Cardiac fibroblast (primary cell): Measurements from ENCODE around the gene MRC1.

Experiments used
- DNase-seq, 2 donors: peaks; one replicate each; pipeline versions ENCODE4 v3.0.0 to v3.0.0-alpha.2; 2010; ENCODE audit warnings: low read depth in 2 of 2
- H3K4me3 ChIP-seq, 2 donors: replicated peaks in 1 of 2; 1 replicate in 1 of 2; 2 replicates in 1 of 2; pipeline ENCODE4 v1.5.1; 2011; ENCODE audit warnings: low read depth in 2 of 2, low read length in 2 of 2, mild to moderate bottlenecking in 2 of 2, moderate library complexity in 1 of 2
- TF ChIP-seq, protein P1 (sequence below): IDR thresholded peaks from one replicate; pipeline ENCODE4 v1.5.1; 2011; ENCODE audit warnings: low read depth, mild to moderate bottlenecking, low read length, inconsistent platforms

Gene MRC1

DNA sequence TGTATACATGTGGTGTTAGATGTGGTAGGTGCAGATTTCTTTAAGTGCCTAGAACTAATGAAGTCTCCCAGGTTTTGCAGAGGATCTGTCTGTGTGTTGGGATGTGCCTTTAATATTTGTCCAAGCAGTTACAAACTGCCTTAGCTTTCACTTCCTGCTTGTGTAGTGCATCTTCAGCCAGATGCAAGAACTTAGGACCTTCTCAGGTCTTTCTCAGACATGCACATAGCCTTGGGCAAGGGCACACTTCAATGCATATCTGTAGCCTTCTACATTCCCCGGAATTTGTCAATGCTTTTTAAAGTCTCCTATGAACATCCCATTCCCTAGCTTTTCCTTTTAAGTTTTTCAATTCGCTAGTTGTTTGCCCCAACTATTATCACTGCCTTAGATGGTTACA is 95.4 kb downstream of the MRC1 start:
- TF ChIP-seq, protein P1, sequence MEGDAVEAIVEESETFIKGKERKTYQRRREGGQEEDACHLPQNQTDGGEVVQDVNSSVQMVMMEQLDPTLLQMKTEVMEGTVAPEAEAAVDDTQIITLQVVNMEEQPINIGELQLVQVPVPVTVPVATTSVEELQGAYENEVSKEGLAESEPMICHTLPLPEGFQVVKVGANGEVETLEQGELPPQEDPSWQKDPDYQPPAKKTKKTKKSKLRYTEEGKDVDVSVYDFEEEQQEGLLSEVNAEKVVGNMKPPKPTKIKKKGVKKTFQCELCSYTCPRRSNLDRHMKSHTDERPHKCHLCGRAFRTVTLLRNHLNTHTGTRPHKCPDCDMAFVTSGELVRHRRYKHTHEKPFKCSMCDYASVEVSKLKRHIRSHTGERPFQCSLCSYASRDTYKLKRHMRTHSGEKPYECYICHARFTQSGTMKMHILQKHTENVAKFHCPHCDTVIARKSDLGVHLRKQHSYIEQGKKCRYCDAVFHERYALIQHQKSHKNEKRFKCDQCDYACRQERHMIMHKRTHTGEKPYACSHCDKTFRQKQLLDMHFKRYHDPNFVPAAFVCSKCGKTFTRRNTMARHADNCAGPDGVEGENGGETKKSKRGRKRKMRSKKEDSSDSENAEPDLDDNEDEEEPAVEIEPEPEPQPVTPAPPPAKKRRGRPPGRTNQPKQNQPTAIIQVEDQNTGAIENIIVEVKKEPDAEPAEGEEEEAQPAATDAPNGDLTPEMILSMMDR: no peak
- no peak for DNase-seq
- no peak overlapping the region for H3K4me3 ChIP-seq

DNA sequence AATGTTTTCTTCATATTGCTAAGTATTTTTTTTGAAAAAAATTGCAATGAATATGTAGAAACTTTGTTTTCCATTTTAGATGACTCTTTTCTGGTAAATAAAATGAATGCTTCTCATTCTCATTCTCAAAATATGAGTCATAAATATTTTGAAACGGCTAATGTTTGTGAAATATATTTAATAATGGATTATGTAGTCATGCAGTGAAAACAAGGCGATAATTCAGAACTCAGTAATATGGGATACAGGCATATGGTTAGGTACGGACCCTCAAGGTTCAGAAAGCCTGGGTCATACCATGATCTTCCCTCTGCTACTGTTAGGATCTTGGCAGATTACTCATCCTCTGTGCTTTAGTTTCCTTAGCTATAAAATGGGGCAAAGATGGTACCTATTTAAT is 96.3 kb downstream of the MRC1 start:
- H3K4me3 ChIP-seq: no peak overlapping the region
- DNase-seq: peak; percentile 16 to 50
- TF ChIP-seq, protein P1: no peak

DNA sequence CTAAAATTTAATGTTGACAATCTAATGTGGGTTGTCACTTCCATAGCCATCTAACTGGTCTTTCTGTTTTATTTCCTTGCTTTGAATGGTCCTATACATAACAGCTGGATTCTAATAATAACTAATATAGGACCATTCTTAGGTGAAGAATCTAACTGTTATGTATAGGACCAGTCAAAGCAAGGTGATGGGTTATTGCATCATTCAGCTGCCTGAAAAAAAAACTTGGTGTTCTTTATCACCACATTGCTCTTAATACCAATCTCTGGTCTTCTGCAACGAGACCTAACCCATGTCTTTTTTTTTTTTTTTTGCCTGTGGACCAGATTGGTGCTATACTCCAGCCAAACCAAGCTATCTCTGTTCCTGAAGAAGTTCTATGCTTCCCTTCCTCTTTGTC is 96.9 kb downstream of the MRC1 start:
- DNase-seq: no peak
- TF ChIP-seq, protein P1: no peak
- H3K4me3 ChIP-seq: no peak overlapping the region

DNA sequence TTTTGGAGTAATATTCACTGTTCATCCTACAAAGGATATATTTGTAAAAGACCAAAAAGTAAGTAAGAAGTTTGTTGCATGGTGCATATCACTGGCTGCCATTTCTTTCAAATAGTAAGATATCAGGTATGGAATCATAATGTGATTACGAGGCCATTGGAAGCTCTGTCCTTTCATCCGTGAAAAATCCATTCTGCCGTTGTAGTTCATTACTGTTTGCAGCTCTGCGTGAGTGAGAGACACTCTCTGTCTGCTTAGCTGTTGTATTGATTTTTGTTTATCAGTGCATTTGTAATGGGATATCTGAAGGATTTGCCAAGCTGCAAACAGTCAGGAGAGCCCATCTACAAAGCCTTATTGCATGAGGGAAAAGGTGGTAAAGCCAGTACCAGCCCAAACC is 98.5 kb downstream of the MRC1 start:
- DNase-seq: no peak
- TF ChIP-seq, protein P1: no peak
- H3K4me3 ChIP-seq: no peak overlapping the region

DNA sequence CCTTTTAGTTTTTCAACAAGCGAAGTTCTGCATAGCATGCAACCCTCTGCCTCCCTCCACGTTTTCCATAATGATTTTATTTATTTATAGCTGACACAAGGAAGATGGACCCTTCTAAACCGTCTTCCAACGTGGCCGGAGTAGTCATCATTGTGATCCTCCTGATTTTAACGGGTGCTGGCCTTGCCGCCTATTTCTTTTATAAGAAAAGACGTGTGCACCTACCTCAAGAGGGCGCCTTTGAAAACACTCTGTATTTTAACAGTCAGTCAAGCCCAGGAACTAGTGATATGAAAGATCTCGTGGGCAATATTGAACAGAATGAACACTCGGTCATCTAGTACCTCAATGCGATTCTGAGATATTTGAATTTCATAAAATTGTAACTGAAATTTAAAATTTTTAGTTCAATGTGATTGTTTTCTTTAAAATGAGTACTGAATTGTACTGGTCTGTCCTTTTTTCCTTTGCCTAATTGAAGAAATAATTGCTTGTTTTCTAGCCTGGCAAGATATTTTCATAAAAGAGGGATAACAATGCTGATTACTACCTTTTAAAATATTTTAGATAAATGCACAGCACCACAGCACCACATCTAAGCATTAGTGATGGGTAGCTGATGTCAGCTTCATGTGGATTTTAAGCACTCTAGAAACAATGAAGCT is 101.1 kb downstream of the MRC1 start:
- H3K4me3 ChIP-seq: no peak overlapping the region
- TF ChIP-seq, protein P1: peak; percentile 53
- peak; percentile 71 to 80 for DNase-seq

DNA sequence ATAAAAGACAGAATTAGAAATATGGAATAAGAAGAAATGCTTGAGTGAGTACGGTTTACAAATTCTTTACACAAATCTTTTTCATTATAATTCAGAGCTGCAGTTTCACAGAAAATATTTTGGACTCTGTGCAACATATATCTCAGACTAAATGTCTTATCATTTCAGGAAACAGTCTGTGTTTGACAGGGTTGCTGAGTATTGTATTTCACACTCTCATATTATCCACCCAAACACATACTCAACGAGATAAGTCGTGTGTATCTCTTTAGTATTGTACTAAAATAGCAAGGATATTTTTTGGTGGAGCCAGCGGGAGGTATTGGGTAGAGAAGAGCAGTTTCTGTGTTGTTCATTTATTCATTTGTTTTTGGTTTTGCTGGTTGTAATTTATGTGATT is 103.6 kb downstream of the MRC1 start:
- TF ChIP-seq, protein P1: no peak
- DNase-seq: peak in 1 of 2 donors; percentile 66
- H3K4me3 ChIP-seq: no peak overlapping the region

DNA sequence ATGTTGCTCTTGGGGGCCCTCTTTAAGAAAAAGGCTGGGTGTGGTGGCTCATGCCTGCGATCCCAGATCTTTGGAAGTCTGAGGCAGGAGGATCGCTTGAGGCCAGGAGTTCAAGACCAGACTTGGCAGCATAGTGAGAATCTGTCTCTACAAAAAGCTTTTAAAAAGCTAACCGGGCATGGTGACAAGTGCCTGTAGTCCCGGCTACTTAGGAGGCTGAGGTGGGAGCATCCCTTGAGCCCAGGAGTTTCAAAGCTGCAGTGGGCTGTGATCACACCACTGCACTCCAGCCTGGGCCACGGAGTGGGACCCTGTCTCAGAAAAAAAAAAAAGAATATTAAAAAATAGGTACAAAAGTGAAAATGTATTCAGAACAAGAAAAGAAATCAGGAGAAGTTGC is 104.5 kb downstream of the MRC1 start:
- H3K4me3 ChIP-seq: no peak overlapping the region
- DNase-seq: no peak
- TF ChIP-seq, protein P1: no peak
